ENCODE data around the gene IZUMO1. TPM values are rescaled to one million over a fixed set of nuclear protein-coding genes. Genes with fewer than 3 reads are reported as not detected.

Gene IZUMO1
- total and polyA plus RNA-seq, 9 of the 15 experiments (the other 6 are each of a cell fraction or from before 2014, with no cell fraction given) = 0.14 to 2.1 (median 0.73) TPM

GRCh38 chr19:48780631-48781391, 34.1 kb upstream of the IZUMO1 start (continued):
- TF ChIP-seq ZFP91 (CRISPR knock-in tag; IDR thresholded peaks at IDR 0.05) (no peak), IRF9 (tag; IDR thresholded peaks at IDR 0.05) (no peak), NONO (IDR thresholded peaks at IDR 0.05; ENCODE audit: low read depth in 2 of 2, low read length in 1 of 2) (peak in 1 of 2 experiments; percentile 69; a peak in 2 of 4 replicates), RFX1 (IDR thresholded peaks at IDR 0.05) (no peak), CHD1 (IDR thresholded peaks at IDR 0.05; ENCODE audit: low read length) (no peak), TGIF2 (CRISPR knock-in tag; IDR thresholded peaks at IDR 0.05) (no peak), CC2D1A (IDR thresholded peaks at IDR 0.05) (no peak; the same call in 1 of the 2 replicates), EZH2 (IDR thresholded peaks at IDR 0.05; ENCODE audit: borderline replicate concordance, low read depth, low read length) (no peak), FOXK2 (conservative IDR thresholded peaks at IDR 0.05 in 1 of 2, IDR thresholded peaks at IDR 0.05 in 1 of 2; ENCODE audit: low read depth in 2 of 2) (peak; percentile 91 to 94), ZKSCAN8 (CRISPR knock-in tag; IDR thresholded peaks at IDR 0.05) (no peak), MTA2 (IDR thresholded peaks at IDR 0.05; ENCODE audit: low read depth) (no peak), SMARCA4 (IDR thresholded peaks at IDR 0.05) (peak; percentile 74), CGGBP1 (CRISPR knock-in tag; IDR thresholded peaks at IDR 0.05) (no peak), TBL1XR1 (IDR thresholded peaks at IDR 0.05; ENCODE audit: low read length in 2 of 2) (peak; percentile 14 to 31; a peak in 1 of 4 replicates), KAT7 (CRISPR knock-in tag; IDR thresholded peaks at IDR 0.05; ENCODE audit: borderline replicate concordance) (peak; percentile 87; the same call in 1 of the 2 replicates), NFIX (CRISPR knock-in tag; IDR thresholded peaks at IDR 0.05; ENCODE audit: low read depth) (no peak)
- TF ChIP-seq, protein P1, sequence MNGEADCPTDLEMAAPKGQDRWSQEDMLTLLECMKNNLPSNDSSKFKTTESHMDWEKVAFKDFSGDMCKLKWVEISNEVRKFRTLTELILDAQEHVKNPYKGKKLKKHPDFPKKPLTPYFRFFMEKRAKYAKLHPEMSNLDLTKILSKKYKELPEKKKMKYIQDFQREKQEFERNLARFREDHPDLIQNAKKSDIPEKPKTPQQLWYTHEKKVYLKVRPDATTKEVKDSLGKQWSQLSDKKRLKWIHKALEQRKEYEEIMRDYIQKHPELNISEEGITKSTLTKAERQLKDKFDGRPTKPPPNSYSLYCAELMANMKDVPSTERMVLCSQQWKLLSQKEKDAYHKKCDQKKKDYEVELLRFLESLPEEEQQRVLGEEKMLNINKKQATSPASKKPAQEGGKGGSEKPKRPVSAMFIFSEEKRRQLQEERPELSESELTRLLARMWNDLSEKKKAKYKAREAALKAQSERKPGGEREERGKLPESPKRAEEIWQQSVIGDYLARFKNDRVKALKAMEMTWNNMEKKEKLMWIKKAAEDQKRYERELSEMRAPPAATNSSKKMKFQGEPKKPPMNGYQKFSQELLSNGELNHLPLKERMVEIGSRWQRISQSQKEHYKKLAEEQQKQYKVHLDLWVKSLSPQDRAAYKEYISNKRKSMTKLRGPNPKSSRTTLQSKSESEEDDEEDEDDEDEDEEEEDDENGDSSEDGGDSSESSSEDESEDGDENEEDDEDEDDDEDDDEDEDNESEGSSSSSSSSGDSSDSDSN (IDR thresholded peaks at IDR 0.05; ENCODE audit: borderline replicate concordance in 1 of 2, low read depth in 2 of 2, low read length in 2 of 2) = peak in 1 of 2 experiments; percentile 38; a peak in 1 of 4 replicates
- TF ChIP-seq, protein P2, sequence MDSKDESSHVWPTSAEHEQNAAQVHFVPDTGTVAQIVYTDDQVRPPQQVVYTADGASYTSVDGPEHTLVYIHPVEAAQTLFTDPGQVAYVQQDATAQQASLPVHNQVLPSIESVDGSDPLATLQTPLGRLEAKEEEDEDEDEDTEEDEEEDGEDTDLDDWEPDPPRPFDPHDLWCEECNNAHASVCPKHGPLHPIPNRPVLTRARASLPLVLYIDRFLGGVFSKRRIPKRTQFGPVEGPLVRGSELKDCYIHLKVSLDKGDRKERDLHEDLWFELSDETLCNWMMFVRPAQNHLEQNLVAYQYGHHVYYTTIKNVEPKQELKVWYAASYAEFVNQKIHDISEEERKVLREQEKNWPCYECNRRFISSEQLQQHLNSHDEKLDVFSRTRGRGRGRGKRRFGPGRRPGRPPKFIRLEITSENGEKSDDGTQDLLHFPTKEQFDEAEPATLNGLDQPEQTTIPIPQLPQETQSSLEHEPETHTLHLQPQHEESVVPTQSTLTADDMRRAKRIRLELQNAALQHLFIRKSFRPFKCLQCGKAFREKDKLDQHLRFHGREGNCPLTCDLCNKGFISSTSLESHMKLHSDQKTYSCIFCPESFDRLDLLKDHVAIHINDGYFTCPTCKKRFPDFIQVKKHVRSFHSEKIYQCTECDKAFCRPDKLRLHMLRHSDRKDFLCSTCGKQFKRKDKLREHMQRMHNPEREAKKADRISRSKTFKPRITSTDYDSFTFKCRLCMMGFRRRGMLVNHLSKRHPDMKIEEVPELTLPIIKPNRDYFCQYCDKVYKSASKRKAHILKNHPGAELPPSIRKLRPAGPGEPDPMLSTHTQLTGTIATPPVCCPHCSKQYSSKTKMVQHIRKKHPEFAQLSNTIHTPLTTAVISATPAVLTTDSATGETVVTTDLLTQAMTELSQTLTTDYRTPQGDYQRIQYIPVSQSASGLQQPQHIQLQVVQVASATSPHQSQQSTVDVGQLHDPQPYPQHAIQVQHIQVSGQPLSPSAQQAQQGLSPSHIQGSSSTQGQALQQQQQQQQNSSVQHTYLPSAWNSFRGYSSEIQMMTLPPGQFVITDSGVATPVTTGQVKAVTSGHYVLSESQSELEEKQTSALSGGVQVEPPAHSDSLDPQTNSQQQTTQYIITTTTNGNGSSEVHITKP (IDR thresholded peaks at IDR 0.05; ENCODE audit: partially characterized antibody) = no peak
